Sigmoid colon (tissue), 4 donors: ENCODE results near the gene LAMB1.

Experiments used
- EP300 ChIP-seq, 4 donors: sonication (generic); formaldehyde crosslinking; IDR thresholded peaks; one replicate each; pipeline ENCODE4 v1.6.1; 2017; ENCODE audit warnings: antibody characterized with exemption in 4 of 4
- TF ChIP-seq, protein P1 (sequence below), 4 experiments: fragments of 450-650 bp in 3 of 4; fragments of 200-600 bp in 1 of 4; IDR thresholded peaks; one replicate each; pipeline ENCODE4 v1.5.1; 2016 to 2019; ENCODE audit warnings: antibody characterized with exemption in 4 of 4, mild to moderate bottlenecking in 3 of 4, moderate library complexity in 2 of 4

DNA sequence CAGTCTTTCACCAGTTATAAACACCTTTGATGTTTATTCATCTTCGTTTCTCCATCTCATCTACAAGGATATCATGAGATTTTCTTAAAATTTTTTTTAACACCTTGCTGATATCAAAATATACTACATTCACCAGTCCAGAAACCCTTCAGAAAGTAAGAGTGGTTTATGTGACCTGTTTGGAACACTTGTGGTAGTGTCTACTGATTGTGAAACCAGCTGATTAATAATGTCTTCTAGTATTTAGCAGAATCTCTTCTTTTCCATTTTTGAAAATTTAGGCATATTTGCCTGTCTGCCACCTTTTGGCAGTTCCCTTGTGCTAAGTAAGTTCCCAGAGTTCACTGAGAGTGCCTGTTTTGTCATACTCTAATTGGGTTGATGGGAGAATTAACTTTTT lies 93.5 kb downstream of the LAMB1 start:
- TF ChIP-seq, protein P1, sequence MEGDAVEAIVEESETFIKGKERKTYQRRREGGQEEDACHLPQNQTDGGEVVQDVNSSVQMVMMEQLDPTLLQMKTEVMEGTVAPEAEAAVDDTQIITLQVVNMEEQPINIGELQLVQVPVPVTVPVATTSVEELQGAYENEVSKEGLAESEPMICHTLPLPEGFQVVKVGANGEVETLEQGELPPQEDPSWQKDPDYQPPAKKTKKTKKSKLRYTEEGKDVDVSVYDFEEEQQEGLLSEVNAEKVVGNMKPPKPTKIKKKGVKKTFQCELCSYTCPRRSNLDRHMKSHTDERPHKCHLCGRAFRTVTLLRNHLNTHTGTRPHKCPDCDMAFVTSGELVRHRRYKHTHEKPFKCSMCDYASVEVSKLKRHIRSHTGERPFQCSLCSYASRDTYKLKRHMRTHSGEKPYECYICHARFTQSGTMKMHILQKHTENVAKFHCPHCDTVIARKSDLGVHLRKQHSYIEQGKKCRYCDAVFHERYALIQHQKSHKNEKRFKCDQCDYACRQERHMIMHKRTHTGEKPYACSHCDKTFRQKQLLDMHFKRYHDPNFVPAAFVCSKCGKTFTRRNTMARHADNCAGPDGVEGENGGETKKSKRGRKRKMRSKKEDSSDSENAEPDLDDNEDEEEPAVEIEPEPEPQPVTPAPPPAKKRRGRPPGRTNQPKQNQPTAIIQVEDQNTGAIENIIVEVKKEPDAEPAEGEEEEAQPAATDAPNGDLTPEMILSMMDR (IDR thresholded peaks at IDR 0.05): no peak
- no peak for TF ChIP-seq EP300 (IDR thresholded peaks at IDR 0.05)
